Liver (tissue), 9 donors: ENCODE results near the gene TMEM150A. TPM values are rescaled to one million over a fixed set of nuclear protein-coding genes. Genes with fewer than 3 reads are reported as not detected.

Experiments used
- DNase-seq: peaks from one replicate; pipeline ENCODE4 v3.0.0-alpha.2; 2017; ENCODE audit warnings: low spot score
- H3K27ac ChIP-seq, 2 donors: one replicate each; pipeline ENCODE4 v1.7.0; 2013; ENCODE audit warnings: inconsistent platforms in 2 of 2, low read length in 2 of 2, control low read depth in 1 of 2, low read depth in 1 of 2, mild to moderate bottlenecking in 1 of 2
- H3K27me3 ChIP-seq, 4 donors: one replicate each; pipeline versions ENCODE4 v1.6.1 to v1.7.0; 2013; ENCODE audit warnings: low read length in 3 of 4, inconsistent platforms in 1 of 4, mild to moderate bottlenecking in 1 of 4, moderate library complexity in 1 of 4; ENCODE audit not compliant: control insufficient read depth in 4 of 4, insufficient read depth in 4 of 4
- H3K36me3 ChIP-seq, 4 donors: one replicate each; pipeline versions ENCODE4 v1.6.1 to v1.7.0; 2013; ENCODE audit warnings: low read length in 3 of 4, mild to moderate bottlenecking in 3 of 4, low read depth in 1 of 4, moderate library complexity in 1 of 4; ENCODE audit not compliant: control insufficient read depth in 4 of 4, insufficient read depth in 3 of 4
- H3K4me1 ChIP-seq, 4 donors: one replicate each; pipeline versions ENCODE4 v1.6.1 to v1.7.0; 2013; ENCODE audit warnings: low read length in 3 of 4, mild to moderate bottlenecking in 3 of 4, moderate library complexity in 1 of 4; ENCODE audit not compliant: control insufficient read depth in 4 of 4, insufficient read depth in 4 of 4
- H3K4me3 ChIP-seq, 3 donors: one replicate each; pipeline versions ENCODE4 v1.6.1 to v1.7.0; 2013; ENCODE audit warnings: low read length in 3 of 3, control low read depth in 1 of 3, low read depth in 1 of 3, mild to moderate bottlenecking in 1 of 3
- H3K9ac ChIP-seq, 2 donors: one replicate each; pipeline ENCODE4 v1.7.0; 2013; ENCODE audit warnings: low read length in 2 of 2, mild to moderate bottlenecking in 2 of 2, moderate library complexity in 2 of 2, control low read depth in 1 of 2, low read depth in 1 of 2
- H3K9me3 ChIP-seq, 4 donors: one replicate each; pipeline versions ENCODE4 v1.6.1 to v1.7.0; 2013; ENCODE audit warnings: low read length in 3 of 4; ENCODE audit not compliant: control insufficient read depth in 4 of 4
- EGR1 ChIP-seq, 2 donors: IDR thresholded peaks; 2 replicates each; pipeline ENCODE4 v1.6.1; 2016 to 2018; ENCODE audit warnings: antibody characterized with exemption in 2 of 2, low read depth in 2 of 2
- FOXA2 ChIP-seq: IDR thresholded peaks from 2 replicates; pipeline ENCODE4 v1.6.1; 2016; ENCODE audit warnings: antibody characterized with exemption
- GABPA ChIP-seq, 2 donors: IDR thresholded peaks in 1 of 2; conservative IDR thresholded peaks in 1 of 2; 2 replicates each; pipeline ENCODE4 v1.6.1; 2016; ENCODE audit warnings: antibody characterized with exemption in 2 of 2, mild to moderate bottlenecking in 1 of 2, moderate library complexity in 1 of 2
- HNF4A ChIP-seq, 2 donors: conservative IDR thresholded peaks; 2 replicates each; pipeline ENCODE4 v1.6.1; 2016; ENCODE audit warnings: antibody characterized with exemption in 2 of 2, mild to moderate bottlenecking in 2 of 2
- JUND ChIP-seq, 2 donors: IDR thresholded peaks; 2 replicates each; pipeline ENCODE4 v1.6.1; 2016; ENCODE audit warnings: antibody characterized with exemption in 2 of 2
- NR2F2 ChIP-seq: IDR thresholded peaks from 2 replicates; pipeline ENCODE4 v1.6.1; 2016; ENCODE audit warnings: antibody characterized with exemption
- RAD21 ChIP-seq, 2 donors: IDR thresholded peaks; 2 replicates each; pipeline ENCODE4 v1.6.1; 2016; ENCODE audit warnings: antibody characterized with exemption in 2 of 2, mild to moderate bottlenecking in 2 of 2
- TAF1 ChIP-seq: conservative IDR thresholded peaks from 2 replicates; pipeline ENCODE4 v1.6.1; 2016; ENCODE audit warnings: antibody characterized with exemption, mild to moderate bottlenecking
- WGBS: extraction: QIAGEN DNeasy Blood & Tissue Kit; methylation state at CpG from one replicate; pipeline ENCODE4 v1.1.7; 2013; 5-methylcytosine and 5-hydroxymethylcytosine counted together
- polyA plus RNA-seq, 2 donors: library from polyadenylated mRNA; stranded (reverse) in 1 of 2; unstranded in 1 of 2; fragments of 200-250 nt in 1 of 2; fragments of >200 nt in 1 of 2; fragmentation: Nextera tagmentation in 1 of 2; extraction: Ambion mirVana in 1 of 2; gene quantifications; one replicate each; pipeline versions ENCODE4 v1.2.1 to v1.2.3, GENCODE V29; 2013 to 2015
- total RNA-seq, 2 donors: library from RNA; depleted of rRNA; stranded (reverse); fragments of >200 nt; gene quantifications; one replicate each; pipeline ENCODE4 v1.2.3, GENCODE V29; 2014
- TF ChIP-seq, protein P1 (sequence below): IDR thresholded peaks from 2 replicates; pipeline ENCODE4 v1.6.1; 2016; ENCODE audit warnings: antibody characterized with exemption
- TF ChIP-seq, protein P2 (sequence below): fragments of 150-350 bp; IDR thresholded peaks from 2 replicates; pipeline ENCODE4 v1.5.1; 2017; ENCODE audit warnings: improper control_type of control experiment, low read depth, low read length; ENCODE audit not compliant: missing input control
- TF ChIP-seq, protein P3 (sequence below): IDR thresholded peaks from 2 replicates; pipeline ENCODE4 v1.6.1; 2016; ENCODE audit warnings: antibody characterized with exemption, mild to moderate bottlenecking
- donor health status: healthy.
- donor health status: healthy.
- donor health status: healthy.
- donor health status: healthy.
- donor health status: healthy.

TMEM150A gene
- total and polyA plus RNA-seq, 4 donors = 13.1 to 32.5 (median 24.6) TPM

DNA sequence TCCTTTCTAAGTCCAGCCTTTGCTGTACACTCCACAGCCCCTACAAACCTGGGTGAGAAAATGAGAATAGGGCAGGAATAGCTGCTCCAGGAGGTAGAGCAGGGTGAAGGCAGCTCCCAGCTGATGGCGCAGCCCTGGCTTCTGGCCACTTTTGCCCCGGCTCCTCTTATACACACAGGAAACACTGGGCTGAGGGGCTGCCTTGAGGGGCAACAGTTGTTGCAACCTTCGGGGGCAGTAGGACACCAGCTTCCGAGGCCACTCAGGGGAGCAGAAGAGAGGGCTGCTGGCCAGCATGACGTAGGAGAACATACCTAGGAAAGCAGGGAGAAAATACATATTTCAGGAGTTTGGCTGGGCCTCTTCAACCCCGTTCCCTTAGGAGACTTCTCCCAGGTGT, 49.3 kb downstream of the TMEM150A start:
- TF ChIP-seq GABPA (IDR thresholded peaks at IDR 0.05 in 1 of 2, conservative IDR thresholded peaks at IDR 0.05 in 1 of 2) (no peak), JUND (IDR thresholded peaks at IDR 0.05) (no peak), EGR1 (IDR thresholded peaks at IDR 0.05; ENCODE audit: low read depth in 2 of 2) (no peak)
- TF ChIP-seq, protein P1, sequence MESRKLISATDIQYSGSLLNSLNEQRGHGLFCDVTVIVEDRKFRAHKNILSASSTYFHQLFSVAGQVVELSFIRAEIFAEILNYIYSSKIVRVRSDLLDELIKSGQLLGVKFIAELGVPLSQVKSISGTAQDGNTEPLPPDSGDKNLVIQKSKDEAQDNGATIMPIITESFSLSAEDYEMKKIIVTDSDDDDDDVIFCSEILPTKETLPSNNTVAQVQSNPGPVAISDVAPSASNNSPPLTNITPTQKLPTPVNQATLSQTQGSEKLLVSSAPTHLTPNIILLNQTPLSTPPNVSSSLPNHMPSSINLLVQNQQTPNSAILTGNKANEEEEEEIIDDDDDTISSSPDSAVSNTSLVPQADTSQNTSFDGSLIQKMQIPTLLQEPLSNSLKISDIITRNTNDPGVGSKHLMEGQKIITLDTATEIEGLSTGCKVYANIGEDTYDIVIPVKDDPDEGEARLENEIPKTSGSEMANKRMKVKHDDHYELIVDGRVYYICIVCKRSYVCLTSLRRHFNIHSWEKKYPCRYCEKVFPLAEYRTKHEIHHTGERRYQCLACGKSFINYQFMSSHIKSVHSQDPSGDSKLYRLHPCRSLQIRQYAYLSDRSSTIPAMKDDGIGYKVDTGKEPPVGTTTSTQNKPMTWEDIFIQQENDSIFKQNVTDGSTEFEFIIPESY = no peak
- TF ChIP-seq, protein P2, sequence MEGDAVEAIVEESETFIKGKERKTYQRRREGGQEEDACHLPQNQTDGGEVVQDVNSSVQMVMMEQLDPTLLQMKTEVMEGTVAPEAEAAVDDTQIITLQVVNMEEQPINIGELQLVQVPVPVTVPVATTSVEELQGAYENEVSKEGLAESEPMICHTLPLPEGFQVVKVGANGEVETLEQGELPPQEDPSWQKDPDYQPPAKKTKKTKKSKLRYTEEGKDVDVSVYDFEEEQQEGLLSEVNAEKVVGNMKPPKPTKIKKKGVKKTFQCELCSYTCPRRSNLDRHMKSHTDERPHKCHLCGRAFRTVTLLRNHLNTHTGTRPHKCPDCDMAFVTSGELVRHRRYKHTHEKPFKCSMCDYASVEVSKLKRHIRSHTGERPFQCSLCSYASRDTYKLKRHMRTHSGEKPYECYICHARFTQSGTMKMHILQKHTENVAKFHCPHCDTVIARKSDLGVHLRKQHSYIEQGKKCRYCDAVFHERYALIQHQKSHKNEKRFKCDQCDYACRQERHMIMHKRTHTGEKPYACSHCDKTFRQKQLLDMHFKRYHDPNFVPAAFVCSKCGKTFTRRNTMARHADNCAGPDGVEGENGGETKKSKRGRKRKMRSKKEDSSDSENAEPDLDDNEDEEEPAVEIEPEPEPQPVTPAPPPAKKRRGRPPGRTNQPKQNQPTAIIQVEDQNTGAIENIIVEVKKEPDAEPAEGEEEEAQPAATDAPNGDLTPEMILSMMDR = no peak
- H3K27me3 ChIP-seq = no peaks in the 10 kb centered on the region
- 85% methylated on average over 6 of the region's 6 CpGs for WGBS
- peaks cover 2 to 14% (median 8%) of the 10 kb centered on the region in 4 donors for H3K4me1 ChIP-seq
- DNase-seq = no peak
- H3K9ac ChIP-seq = no peak overlapping the region
- no peak overlapping the region for H3K27ac ChIP-seq
- peaks cover 15 to 69% (median 65%) of the 10 kb centered on the region in 4 donors for H3K36me3 ChIP-seq
- no peak overlapping the region for H3K4me3 ChIP-seq
- H3K9me3 ChIP-seq = no peaks in the 10 kb centered on the region

DNA sequence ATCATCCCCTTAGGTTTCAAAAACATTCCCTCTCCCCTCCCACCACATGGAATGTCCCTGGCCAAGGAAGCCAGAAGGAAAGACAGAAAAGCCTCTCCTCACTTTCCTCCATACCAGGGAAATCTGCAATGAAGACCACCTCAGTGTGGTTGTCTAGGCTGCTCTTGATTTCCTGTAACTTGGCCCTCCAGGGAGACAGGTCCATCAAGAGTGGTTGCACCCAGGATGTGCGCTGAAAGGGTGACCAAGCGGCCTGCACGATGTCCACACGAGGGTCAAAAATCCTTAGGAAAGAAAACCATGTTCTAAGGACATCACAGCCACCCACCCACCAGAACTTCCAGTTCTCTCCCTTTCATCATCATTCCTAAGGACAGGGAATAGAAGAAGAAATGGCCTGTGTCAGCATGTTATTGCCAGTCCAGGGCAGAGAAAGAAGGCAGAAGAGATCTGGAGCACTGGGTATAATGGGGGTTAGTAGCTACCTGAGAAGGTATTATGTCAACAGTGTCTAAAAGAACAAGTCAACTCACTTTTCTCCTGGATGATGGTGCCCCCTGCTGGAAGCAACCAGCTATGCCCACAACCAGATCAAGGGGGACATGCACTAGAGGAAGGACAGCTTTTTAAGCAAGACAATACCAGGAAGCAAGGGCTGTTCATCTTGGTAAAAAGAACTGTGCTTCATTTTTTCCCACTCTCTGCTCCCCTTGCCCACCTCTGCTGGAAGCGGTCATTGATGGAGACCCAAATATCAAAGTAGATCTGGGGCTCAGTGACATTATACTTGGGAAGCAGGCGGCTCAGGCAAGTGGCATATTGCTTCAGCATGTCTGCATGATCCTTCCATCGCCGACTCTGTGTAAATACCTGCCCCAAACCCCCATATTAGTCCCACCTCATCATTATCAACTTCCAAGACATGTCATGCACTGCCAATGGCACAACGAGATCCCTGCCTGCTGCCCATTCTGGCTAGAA, 50.5 kb downstream of the TMEM150A start:
- H3K27ac ChIP-seq = no peak overlapping the region
- TF ChIP-seq FOXA2 (peak; percentile 82), TAF1 (no peak), HNF4A (conservative IDR thresholded peaks at IDR 0.05) (no peak), JUND (IDR thresholded peaks at IDR 0.05) (no peak), NR2F2 (no peak), RAD21 (IDR thresholded peaks at IDR 0.05) (peak; percentile 97 to 98)
- TF ChIP-seq, protein P3, sequence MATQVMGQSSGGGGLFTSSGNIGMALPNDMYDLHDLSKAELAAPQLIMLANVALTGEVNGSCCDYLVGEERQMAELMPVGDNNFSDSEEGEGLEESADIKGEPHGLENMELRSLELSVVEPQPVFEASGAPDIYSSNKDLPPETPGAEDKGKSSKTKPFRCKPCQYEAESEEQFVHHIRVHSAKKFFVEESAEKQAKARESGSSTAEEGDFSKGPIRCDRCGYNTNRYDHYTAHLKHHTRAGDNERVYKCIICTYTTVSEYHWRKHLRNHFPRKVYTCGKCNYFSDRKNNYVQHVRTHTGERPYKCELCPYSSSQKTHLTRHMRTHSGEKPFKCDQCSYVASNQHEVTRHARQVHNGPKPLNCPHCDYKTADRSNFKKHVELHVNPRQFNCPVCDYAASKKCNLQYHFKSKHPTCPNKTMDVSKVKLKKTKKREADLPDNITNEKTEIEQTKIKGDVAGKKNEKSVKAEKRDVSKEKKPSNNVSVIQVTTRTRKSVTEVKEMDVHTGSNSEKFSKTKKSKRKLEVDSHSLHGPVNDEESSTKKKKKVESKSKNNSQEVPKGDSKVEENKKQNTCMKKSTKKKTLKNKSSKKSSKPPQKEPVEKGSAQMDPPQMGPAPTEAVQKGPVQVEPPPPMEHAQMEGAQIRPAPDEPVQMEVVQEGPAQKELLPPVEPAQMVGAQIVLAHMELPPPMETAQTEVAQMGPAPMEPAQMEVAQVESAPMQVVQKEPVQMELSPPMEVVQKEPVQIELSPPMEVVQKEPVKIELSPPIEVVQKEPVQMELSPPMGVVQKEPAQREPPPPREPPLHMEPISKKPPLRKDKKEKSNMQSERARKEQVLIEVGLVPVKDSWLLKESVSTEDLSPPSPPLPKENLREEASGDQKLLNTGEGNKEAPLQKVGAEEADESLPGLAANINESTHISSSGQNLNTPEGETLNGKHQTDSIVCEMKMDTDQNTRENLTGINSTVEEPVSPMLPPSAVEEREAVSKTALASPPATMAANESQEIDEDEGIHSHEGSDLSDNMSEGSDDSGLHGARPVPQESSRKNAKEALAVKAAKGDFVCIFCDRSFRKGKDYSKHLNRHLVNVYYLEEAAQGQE = no peak
- TF ChIP-seq, protein P2 = peak; percentile 94

More for the DNA sequence above, 50.5 kb downstream of the TMEM150A start:
- 68% methylated on average over 9 of the region's 9 CpGs for WGBS
- no peaks in the 10 kb centered on the region for H3K9me3 ChIP-seq
- H3K4me1 ChIP-seq = peaks cover 0 to 9% (median 3%) of the 10 kb centered on the region in 4 donors
- H3K9ac ChIP-seq = no peak overlapping the region
- peaks cover 15 to 73% (median 62%) of the 10 kb centered on the region in 4 donors for H3K36me3 ChIP-seq
- no peak overlapping the region for H3K4me3 ChIP-seq
- peak; percentile 88 for DNase-seq
- H3K27me3 ChIP-seq = no peaks in the 10 kb centered on the region
